Frontal cortex (tissue), 4 donors: ENCODE results near the gene SMG7. TPM values are rescaled to one million over a fixed set of nuclear protein-coding genes. Genes with fewer than 3 reads are reported as not detected.

ENCODE experiments used
- DNase-seq, 2 donors: peaks; one replicate each; pipeline ENCODE4 v3.0.0; 2012; ENCODE audit warnings: low spot score in 2 of 2
- FAIRE-seq: peaks from 2 replicates; lab custom pipeline; 2012; peaks lifted over from hg19 to GRCh38; lab: Jason Lieb, UNC
- total RNA-seq: library from RNA; depleted of rRNA; stranded (reverse); fragments of >200 nt; gene quantifications from one replicate; pipeline ENCODE4 v1.2.3, GENCODE V29; 2014
- donor health status: control.
- donor health status: control.
- donor health status: control.

Gene SMG7
- total RNA-seq, 1 donor from 2014 or later, result 19.2 TPM

DNA sequence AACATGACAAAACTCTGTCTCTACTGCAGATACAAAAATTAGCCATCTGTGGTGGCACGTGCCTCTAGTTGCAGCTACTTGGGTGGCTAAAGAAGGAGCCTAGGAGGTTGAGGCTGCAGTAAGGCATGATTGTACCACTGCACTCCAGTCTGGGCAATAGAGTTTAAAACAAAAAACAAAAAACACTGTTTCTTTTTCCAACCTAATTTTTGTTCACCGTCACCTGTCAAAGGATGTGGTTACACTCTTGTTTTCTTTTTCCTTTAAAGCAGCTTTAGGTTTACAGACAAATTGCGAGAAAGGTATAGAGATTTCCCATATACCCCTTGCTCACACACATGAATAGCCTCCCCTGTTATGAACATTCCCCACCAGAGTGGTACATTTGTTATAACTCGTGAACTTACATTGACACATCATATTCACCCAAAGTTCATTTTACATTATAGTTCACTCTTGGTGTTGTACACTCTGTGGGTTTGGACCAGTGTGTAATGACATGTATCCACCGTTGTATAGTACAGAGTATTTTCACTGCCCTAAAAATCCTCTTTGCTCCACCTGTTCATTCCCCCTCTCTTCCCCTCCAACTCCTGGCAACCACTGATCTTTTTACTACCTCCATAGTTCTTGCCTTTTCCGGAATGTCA lies 26.2 kb downstream of the SMG7 start:
- FAIRE-seq (no peak), DNase-seq (no peak)

DNA sequence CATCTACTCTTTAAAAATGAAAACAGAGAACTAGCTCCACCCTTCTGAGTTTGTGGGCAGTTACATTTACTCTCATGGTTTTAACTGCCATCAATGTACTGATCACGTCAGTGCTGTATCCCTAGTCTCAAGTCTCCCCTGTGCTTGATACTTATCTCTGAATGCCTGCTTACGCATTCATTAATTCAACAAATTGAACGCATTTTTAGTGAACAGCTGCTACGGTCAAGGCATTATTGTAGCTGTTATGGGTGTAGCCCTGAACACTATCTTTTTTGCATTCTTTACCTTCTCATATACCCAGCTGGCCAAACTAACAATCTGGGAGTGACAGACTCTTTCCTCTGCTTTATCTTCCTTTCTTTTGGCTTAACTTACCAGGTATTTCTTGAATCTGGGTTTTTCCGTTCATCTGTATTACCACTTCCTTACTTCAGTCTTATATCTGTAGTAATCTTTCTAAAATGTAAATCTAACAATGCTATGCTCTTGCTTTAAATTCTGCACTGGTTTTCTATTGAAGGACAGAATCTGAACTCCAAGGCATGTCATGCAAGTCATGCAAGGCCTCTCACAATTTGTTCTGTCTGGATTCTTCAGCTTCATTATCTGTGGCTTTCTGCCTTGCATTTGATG lies 33.3 kb downstream of the SMG7 start:
- DNase-seq, result no peak

DNA sequence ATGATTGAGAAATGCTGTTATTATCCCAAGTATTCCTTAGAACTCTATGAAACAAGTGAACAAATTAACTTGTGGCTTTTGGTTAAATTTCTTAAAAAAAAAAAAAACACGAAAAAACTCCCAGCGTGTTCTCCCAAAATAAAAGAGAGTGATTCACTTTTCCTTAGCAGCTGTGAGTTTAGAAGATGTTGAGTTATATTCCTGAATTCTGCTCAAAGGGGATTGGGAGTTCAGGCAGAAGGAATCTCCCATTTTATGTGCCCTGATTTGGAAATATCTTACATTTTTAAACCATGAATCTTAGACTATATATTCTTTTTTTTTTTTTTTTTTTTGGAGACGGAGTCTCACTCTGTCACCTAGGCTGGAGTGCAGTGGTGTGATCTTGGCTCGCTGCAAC lies 34.3 kb downstream of the SMG7 start:
- DNase-seq, result no peak
- FAIRE-seq, result no peak

More for the DNA sequence above, 33.3 kb downstream of the SMG7 start:
- FAIRE-seq, result no peak

DNA sequence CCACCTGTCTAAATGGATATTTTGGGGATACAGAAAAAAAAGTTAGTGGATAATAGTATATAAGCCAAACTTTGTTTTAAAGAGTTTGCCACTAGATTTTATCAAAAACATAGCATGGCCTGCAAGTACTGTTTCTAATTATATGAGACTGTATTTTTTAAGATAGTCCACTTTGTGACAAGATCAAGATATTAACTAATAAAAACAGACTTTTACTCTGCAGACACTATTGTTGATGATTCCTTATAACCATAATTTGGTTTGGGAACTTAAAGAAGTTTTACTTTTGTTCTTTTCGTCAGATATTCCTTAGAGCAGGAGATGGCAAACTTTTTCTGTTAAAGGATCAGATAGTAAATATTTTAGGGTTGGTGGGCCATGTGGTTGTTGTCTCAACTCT lies 36.4 kb downstream of the SMG7 start:
- no peak for FAIRE-seq
- no peak for DNase-seq

DNA sequence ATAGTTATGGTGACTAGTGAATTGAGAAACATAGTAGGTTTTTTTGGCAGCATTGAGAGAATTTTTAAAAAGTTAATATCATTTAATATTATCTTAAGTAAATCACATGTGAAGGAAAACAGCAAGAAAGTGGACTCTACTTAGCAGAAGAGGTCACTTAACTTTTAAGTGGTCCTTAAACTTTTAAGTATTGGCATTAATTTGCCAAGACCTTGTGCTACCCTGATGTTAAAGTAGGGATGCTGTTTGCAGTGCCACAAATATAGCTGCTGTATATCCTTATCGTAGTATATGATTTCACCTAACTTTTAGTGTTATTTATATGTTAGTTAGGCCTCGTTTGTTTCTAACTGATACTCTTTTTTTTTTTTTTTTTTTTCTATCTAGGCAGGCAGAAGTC lies 40.2 kb downstream of the SMG7 start:
- no peak for FAIRE-seq

DNA sequence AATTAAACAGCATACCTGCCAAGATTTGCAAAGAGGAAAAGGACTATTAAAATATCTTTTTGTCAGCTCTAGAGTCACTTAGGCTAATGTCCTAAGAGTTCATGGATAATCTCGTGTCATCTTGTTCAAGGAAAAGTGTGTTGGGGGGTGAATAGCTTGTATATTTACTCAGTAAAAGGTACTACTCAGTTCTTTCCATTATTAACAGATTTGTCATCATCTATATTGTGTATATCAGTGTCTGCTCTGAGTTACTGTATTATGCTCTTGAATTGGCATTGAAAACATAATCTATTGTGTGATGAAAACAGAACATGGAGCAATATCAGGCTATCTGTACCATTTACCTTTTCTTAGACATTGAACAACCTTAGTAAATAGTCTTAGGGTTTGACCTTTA lies 41.9 kb downstream of the SMG7 start:
- no peak for DNase-seq

More for the DNA sequence above, 40.2 kb downstream of the SMG7 start:
- DNase-seq, result no peak

DNA sequence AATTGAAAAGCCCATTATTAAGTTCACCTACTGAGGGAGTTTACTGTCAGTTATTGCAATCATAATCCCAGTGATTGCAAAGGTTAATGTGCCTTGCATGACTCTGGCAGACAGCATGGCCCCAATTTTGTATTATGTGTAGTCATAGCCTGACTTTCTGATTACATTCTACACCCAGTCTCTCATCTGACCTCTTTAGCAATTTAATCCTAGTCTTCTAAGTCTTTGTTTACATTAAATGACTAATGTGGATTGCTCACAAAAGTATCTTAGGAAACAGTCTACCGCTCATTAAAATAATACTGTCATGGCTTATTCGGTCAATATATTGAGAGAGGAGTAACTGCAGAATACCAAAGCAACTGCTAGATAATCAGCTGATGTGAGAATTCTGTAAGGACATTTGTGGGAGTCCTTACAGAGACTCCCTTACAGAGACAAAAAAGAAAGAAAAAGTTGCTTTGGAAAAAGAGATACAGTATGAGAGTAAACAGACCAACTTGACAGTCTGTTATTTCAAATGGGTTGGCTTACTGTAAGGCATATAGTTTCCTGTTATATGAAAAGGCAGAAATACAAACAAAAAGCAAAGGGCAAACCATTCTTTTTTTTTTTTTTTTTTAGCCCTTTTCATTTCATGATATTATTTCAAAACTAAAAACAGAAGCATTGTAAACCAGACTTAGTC lies 42.8 kb downstream of the SMG7 start:
- no peak for FAIRE-seq
- no peak for DNase-seq

More for the DNA sequence above, 41.9 kb downstream of the SMG7 start:
- no peak for FAIRE-seq

DNA sequence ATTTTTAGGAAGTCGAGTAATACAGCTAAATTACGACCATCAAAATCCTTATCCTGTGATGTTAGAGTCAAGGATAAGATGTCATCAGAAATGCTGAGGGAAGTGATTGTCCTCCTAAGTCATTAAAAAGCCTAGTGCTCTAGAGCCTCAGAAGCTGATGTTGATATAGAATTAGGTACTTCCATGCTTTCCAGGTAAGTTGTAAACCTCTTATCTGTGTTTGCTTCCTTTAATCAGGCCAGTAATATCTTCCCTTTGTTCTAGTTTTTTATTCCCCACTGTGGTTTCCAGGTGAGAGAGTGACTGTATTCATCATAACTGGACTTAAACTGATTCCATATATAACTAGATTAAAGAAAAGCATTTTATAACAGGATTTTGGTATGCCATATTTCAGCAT lies 44.4 kb downstream of the SMG7 start:
- FAIRE-seq (no peak), DNase-seq (no peak)

DNA sequence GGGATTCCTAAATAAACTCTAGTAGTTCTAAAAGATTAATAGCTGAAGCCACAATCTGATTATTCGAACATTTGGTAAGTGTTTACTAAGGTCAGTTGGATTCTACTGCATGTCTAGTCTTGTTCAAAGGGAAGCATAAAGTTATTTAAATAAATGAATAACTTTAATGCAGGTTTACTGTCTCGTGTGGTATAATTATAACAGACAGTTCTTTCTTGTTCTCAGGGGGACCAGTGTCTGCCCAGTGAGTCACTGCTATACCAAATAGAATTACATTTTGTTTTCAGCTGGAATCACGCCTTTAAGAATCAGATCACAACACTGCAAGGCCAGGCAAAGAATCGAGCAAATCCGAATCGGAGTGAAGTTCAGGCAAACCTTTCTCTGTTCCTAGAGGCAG lies 45.1 kb downstream of the SMG7 start:
- no peak for FAIRE-seq
- no peak for DNase-seq

DNA sequence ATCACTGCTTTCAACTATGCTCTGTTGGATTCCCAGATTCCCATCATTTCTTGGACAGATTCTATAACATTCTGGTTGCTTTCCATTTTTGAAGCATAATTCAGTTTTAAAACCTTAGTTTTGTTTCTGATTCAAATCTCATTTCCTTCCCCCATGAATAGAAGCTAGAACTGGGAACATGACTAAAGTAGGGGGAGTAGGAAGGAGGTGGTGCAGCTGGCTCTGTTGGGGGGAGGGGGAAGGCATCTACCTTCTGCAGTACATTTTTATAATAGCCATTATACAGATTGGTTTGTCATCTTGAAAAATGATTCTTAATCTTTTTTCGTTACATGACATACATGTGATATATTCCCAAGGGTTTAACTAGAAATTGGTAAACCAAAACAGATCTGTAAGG lies 48.1 kb downstream of the SMG7 start:
- no peak for FAIRE-seq
- no peak for DNase-seq

DNA sequence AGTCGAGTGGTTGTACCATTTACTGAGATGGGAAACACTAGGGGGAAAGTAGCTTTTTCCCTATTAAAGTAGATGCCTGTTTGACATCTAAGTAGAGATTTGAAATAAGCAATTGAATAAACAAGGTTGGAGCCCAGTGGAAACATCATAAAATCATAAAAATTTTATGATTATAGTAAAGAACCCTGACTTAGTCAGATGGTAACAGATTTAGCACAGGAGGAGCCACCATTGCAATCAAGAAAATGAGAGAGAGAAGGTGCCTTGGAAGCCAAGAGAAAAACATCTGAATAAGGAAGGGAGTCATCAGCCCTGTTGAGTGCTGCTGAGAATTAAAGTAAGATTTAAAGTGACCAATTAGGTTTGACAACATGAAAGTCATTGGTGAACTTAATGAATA lies 49.8 kb downstream of the SMG7 start:
- FAIRE-seq (no peak), DNase-seq (no peak)

DNA sequence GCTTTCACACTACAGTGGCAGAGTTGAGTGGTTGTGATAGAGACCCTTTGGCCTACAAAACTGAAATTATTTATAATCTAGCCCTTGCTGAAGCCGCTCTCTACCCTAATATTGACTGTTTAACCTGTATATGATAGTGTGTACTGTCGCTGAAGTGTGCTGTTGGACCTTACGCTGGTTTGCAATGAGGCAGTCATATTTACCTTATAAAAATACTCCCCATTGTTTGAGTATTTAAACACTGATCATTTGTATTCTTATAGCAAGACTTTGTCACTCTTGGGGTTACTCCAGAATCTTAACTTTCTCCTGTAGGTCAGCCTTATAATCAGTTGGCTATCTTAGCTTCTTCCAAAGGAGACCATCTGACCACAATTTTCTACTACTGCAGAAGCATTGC lies 56.3 kb downstream of the SMG7 start:
- no peak for FAIRE-seq
- DNase-seq, result no peak

DNA sequence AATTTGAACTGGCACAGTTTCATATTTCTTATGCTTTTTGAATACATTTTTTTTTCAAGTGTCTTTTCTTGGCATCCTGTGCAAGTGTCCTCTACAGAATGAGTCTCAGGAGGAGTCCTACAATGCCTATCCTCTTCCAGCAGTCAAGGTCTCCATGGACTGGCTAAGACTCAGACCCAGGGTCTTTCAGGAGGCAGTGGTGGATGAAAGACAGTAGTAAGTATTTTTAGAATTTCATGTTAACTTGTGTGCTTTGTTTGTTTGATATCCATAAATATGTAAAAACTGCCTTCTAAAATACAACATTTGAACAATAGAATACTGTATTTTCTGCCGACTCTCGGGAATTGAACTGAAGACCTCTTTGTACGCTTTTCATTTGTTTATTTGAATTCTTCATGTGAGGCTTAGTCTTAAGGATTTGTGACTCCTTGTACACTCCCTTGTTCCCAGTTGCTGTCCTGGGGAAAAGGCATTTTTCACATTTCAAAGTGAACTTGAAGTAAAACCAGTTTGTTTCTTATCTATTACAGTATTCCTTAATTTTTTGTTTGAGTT lies 61.4 kb downstream of the SMG7 start:
- FAIRE-seq, result no peak
- no peak for DNase-seq

DNA sequence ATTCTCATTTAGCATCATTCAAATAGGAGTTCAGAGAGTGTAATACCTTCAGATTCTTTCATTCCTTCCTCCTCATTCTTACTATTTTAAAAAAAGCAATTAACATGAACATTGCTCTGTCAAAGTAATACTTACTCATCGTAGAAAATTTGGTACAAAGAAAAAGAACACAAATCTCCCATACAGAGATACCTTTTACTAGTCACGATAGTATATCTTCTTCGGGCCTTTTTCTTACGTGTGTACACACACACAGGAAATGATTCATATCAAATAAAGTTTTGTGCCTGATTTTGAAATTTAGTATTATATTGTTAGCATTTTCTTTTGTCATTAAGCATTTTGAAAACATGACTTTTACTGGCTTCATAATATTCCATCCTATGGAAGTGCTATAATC lies 65.1 kb downstream of the SMG7 start:
- no peak for FAIRE-seq
- DNase-seq, result no peak

DNA sequence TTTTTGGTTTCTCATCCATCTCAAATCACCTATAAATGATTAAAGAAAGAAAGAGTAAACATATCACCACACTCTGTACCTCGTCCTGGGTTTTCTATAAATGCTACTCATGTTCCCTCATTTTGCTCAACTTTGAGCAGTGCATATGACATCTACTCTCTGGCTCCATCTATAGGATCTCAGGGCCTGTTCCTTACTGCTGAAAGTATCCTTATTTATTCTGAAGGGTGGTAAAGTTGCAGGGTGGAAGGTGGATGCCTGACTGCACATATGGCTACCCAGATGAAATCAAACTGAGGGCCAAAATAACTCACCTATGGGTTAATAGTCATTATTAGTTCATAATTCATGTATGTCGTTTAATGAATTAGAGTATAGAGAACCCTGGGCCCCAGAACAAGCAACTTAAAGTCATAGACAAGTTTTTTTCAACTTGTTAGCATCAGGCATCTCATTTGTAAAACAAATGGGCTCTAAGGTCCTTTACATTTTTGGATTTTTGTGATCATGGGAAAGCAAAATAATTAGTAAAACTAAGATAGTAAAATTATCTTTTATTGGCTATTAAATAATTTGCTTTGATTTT lies 71.4 kb downstream of the SMG7 start:
- DNase-seq (no peak), FAIRE-seq (no peak)

DNA sequence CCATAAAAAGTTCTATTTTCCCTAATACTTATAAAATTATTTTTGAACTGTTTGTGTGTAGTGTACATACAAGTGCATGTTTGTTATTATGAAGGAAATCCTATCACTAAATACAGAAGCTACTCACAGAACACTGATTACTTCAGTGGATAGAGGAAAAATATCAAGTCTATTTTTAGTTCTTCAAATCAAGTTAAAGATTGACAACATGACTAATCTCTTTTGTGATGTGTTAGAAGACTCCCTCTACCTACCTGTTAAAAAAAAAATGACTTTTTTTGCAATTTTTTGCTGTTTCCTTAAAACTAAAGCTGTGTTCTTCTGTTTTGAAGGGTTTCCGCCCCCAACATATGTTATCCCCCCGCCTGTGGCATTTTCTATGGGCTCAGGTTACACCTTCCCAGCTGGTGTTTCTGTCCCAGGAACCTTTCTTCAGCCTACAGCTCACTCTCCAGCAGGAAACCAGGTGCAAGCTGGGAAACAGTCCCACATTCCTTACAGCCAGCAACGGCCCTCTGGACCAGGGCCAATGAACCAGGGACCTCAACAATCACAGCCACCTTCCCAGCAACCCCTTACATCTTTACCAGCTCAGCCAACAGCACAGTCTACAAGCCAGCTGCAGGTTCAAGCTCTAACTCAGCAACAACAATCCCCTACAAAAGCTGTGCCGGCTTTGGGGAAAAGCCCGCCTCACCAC lies 72.4 kb downstream of the SMG7 start:
- DNase-seq (no peak), FAIRE-seq (no peak)

DNA sequence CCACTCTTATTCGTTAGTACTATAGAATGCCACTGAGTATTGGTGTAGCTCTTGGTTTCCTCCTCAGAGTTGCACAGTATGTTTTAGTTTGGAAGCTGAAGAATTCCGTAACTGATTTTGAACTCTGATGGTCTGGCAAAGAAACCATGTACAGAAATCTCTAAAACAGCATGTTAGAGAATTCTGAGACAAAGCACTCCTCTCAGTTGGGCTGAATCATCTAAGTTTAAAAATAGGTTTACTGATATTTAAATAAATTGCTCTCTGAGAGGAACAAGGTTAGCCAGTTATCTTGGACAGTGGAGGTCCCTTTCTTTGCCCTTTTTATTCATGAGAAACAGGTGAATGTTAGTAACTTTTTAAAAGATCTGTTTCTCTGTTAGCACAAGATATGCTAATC lies 74.1 kb downstream of the SMG7 start:
- DNase-seq, result no peak
- no peak for FAIRE-seq

DNA sequence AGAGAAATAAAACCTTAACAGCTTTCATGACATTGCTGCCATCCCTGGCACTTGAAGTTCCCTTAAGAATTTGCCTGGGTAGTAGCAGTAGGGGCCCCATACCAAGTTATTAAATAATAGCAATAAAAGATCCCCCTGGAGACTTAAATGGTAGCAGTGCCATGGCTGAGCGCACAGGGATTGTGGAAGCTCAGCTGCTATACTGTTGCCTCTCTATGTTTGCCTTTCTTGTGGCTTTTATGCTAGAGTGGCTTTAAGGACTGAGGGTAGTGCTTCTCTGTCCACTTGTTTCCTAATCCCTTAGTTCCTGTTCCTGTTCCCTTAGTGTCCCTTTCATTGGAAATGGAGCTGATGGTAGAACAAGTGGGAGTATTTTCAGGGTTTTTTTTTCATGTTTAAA lies 75.8 kb downstream of the SMG7 start:
- FAIRE-seq (no peak), DNase-seq (no peak)

DNA sequence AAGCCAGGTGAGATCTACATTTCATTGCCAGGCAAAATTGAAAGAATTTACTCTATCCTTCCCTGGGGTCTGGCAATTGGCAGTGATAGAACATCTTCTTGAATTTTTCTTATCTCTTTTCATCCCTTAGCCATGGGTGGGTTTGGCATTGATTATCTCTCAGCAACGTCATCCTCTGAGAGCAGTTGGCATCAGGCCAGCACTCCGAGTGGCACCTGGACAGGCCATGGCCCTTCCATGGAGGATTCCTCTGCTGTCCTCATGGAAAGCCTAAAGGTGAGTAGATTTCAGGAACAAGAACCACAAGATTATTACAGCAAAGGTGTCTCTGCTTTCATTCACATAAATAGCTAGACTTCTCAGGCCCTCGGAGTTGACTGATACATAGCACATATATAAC lies 78.6 kb downstream of the SMG7 start:
- DNase-seq (no peak), FAIRE-seq (no peak)

DNA sequence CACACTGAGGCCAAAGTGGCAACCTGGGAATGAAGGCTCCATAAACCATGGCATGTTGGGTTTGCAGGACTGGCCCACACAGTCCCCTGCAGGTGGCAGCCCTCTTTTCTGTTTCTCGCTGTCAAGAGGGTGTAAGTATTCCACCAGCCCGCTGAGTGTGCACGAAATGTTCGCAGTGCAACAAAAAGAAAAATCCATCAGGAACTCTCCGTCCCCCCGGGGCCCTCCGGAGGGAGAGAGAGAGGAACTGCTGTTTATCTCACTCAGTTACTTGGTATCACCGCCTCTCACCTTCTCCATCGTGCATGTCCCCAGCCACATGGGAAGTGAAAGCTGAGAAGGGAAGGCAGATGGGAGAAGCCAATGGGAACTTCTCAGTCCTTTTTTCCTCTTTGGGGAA lies 79.6 kb downstream of the SMG7 start:
- no peak for DNase-seq
- no peak for FAIRE-seq
